Astrocyte of the spinal cord (primary cell): Measurements from ENCODE around the gene GNG7.
"Not testable (repeated sequence)": the region's sequence is repeated elsewhere in the genome, so short reads cannot be mapped to it uniquely, and the experiment has no call there.

Experiments used
- DNase-seq: peaks from one replicate; pipeline ENCODE4 v3.0.0; 2011; ENCODE audit warnings: low read depth, low spot score
- H3K4me3 ChIP-seq: 2 replicates; pipeline ENCODE4 v1.5.1; 2011; ENCODE audit warnings: low read depth, mild to moderate bottlenecking, low read length, moderate library complexity
- in situ Hi-C: cut with HindIII; loops from 2 replicates; pipeline ENCODE4 v1.10.0; 2017; ENCODE audit warnings: low sequenced_read_pairs
- TF ChIP-seq, protein P1 (sequence below): IDR thresholded peaks from 2 replicates; pipeline ENCODE4 v1.5.1; 2012; ENCODE audit warnings: low read depth, mild to moderate bottlenecking, low read length, inconsistent platforms

Gene GNG7

DNA sequence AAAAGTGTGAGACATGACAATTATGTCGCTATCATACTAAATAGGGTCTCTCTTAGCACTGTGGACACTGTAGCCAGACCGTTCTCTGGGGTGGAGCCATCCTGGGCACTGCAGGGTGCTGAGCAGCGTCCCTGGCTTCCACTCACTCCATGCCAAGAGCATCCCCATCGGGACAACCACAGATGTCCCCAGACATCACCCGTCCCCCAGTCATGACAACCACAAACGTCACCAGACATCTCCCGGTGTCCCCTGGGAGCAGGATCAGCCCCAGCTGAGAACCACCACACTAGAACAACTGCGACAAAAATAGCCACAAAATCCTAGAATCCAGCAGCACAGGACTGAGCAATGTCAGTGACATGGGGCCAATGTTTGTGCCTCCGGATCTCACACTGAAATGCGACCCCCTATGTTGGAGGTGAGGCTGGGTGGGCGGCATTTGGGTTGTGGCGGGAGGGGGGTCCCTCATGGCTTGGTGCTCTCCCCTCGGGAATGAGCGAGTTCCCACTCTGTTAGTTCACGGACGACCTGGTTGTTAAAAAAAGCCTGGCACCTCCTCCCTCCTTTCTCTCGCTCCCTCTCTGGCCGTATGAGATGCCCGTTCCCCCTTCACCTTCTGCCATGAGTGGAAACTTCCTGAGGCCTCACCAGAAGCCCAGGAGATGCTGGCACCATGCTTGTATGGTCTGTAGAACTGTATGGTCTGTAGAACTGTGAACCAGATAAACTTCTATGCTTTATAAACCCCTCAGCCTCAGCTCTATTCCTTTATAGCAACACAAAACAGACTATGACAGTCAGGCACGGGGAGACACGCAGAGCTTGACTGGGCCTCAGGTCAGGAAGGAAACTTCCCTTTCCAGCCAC, 132.7 kb downstream of the GNG7 start:
- no peak for DNase-seq
- H3K4me3 ChIP-seq, result no peak overlapping the region
- in situ Hi-C loops, result no loop called here
- TF ChIP-seq, protein P1, sequence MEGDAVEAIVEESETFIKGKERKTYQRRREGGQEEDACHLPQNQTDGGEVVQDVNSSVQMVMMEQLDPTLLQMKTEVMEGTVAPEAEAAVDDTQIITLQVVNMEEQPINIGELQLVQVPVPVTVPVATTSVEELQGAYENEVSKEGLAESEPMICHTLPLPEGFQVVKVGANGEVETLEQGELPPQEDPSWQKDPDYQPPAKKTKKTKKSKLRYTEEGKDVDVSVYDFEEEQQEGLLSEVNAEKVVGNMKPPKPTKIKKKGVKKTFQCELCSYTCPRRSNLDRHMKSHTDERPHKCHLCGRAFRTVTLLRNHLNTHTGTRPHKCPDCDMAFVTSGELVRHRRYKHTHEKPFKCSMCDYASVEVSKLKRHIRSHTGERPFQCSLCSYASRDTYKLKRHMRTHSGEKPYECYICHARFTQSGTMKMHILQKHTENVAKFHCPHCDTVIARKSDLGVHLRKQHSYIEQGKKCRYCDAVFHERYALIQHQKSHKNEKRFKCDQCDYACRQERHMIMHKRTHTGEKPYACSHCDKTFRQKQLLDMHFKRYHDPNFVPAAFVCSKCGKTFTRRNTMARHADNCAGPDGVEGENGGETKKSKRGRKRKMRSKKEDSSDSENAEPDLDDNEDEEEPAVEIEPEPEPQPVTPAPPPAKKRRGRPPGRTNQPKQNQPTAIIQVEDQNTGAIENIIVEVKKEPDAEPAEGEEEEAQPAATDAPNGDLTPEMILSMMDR, result no peak

DNA sequence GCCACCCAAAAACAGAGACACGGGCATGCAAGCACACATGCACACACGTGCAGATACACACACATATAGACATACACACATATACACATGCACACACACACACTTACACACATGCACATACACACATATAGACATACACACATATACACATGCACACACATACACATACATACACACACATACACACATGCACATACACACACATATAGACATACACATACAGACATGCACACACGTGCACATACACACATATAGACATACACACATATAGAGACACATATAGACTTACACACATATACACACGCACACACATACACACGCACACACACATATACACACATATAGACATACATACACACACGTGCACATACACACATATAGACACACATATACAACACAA, 134.5 kb downstream of the GNG7 start:
- in situ Hi-C loops, result no loop called here
- TF ChIP-seq, protein P1, result no peak
- H3K4me3 ChIP-seq, result no peak overlapping the region

DNA sequence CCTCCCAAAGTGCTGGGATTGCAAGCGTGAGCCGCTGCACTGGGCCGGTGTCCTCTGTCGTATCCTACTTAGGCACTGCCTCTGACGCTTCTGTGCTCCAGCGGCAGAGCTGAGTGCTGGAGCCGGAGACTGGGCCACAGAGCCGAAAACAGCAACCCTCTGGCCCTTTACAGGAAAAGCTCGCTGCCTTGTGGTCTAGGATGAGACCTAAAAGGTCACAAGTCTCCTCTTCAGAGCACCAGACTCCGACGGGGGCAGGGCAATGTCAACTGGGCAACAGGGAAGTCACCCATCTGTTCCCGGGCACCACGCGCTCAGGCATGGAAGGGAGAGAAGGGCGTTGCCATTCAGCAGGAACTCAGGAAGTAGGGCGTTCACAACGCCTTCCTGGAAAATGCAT, 134.9 kb downstream of the GNG7 start:
- no peak overlapping the region for H3K4me3 ChIP-seq
- in situ Hi-C loops, result no loop called here

More for the DNA sequence above, 134.5 kb downstream of the GNG7 start:
- no peak for DNase-seq

DNA sequence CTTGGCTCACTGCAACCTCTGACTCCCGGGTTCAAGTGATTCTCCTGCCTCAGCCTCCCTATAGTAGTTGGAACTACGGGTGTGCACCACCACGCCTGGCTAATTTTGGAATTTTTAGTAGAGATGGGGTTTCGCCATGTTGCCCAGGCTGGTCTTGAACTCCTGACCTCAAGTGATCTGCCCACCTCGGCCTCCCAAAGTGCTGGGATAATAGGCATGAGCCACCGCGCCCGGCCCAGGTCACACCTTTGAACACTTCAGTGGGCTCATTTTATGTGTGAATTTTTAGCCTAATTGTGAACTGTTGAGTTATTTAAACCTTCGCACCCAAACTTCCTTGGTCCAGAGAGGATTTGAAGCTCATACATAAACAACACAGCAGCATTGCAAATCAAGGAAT, 138.9 kb downstream of the GNG7 start:
- DNase-seq, in situ Hi-C loops, H3K4me3 ChIP-seq: not testable (repeated sequence)

More for the DNA sequence above, 134.9 kb downstream of the GNG7 start:
- no peak for DNase-seq
- TF ChIP-seq, protein P1, result no peak

DNA sequence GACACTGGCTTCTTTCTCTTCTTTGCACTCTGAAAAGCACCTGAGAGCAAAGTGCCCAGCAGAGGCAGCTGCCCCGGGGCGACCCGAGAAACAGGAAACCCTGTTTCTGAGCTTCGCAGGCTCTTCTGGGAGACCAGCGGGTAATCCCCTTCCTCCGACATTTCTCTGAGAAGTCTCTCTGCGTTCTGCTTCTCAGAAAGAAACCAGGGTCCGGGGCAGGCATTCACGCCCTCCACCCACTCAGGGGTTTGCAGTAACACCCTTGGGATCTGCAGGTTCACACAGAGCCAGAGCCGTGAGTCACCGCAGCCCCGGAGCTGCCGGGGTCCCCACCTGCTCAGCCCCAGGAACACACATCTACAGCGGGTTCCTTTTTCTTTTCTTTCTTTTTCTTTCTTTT, 140.6 kb downstream of the GNG7 start:
- DNase-seq, result no peak
- TF ChIP-seq, protein P1, result no peak
- H3K4me3 ChIP-seq, result no peak overlapping the region
- in situ Hi-C loops, result no loop called here

DNA sequence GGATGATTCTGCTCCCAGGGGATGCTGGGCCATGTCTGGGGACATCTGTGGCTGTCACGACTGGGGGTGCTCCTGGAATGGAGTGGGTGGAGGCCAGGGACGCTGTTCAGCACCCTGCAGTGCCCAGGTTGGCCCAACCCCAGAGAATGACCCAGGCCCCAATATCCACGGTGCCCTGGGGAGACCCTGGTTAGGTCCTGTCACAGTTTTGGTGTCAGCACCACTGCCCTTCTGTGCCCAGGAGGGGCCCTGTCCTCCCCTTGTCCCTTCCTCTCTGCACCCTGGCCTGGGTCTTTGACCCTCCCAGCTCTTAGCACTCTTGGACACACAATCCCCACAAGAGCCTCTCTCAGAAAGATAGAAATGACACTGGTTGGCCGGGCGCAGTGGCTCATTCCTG, 141.3 kb downstream of the GNG7 start:
- TF ChIP-seq, protein P1, result no peak
- H3K4me3 ChIP-seq, result no peak overlapping the region
- in situ Hi-C loops, result no loop called here
- DNase-seq, result no peak

DNA sequence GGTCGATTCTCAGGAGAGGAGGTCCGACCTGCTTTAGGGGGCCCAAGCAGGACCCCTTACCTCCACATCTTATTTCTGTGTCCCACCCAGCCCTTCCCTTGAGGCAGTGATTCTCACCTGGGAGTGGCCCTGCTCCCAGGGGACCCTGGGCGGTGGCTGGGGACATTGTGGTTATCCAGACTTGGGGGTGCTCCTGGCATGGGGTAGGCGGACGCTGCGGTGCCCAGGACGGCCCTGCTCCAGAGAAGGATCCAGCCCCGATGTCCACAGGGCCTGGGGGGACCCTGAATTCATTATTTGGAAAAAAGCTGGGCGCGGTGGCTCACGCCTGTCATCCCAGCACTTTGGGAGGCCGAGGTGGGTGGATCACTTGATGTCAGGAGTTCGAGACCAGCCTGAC, 142.1 kb downstream of the GNG7 start:
- H3K4me3 ChIP-seq, result no peak overlapping the region
- DNase-seq, result no peak
- TF ChIP-seq, protein P1, result no peak
- in situ Hi-C loops, result no loop called here
